T-helper 1 cell treated with Interleukin-12 subunit alpha and Interleukin-12 subunit beta and Interleukin-4 antibody, amounts not matched to agents 30 μg/mL and 1 μg/mL, for 36 hours (primary cell): Measurements from ENCODE around the gene PDLIM7.

ENCODE experiments used
- H3K27ac Mint-ChIP-seq: one replicate; pipeline ENCODE4 v1.8.0; 2021; ENCODE audit warnings: mild to moderate bottlenecking, mixed read lengths
- H3K27me3 Mint-ChIP-seq: one replicate; pipeline ENCODE4 v1.8.0; 2021; ENCODE audit warnings: low read depth, mixed read lengths
- H3K36me3 Mint-ChIP-seq: one replicate; pipeline ENCODE4 v1.8.0; 2021; ENCODE audit warnings: low read depth, mixed read lengths
- H3K4me1 Mint-ChIP-seq: one replicate; pipeline ENCODE4 v1.8.0; 2021; ENCODE audit warnings: low read depth, mixed read lengths
- H3K4me3 Mint-ChIP-seq: one replicate; pipeline ENCODE4 v1.8.0; 2021; ENCODE audit warnings: mild to moderate bottlenecking, moderate library complexity, mixed read lengths
- H3K9me3 Mint-ChIP-seq: one replicate; pipeline ENCODE4 v1.8.0; 2021; ENCODE audit warnings: mixed read lengths

Gene PDLIM7

GRCh38 chr5:177483042-177483441, 14.4 kb downstream of the PDLIM7 start:
- Mint-ChIP-seq H3K27ac (no peak overlapping the region), H3K27me3 (no peaks in the 10 kb centered on the region), H3K4me3 (no peak overlapping the region), H3K36me3 (peaks cover 7% of the 10 kb centered on the region), H3K4me1 (peaks cover 15% of the 10 kb centered on the region), H3K9me3 (no peaks in the 10 kb centered on the region)

GRCh38 chr5:177482359-177482795, 15.0 kb downstream of the PDLIM7 start:
- H3K36me3 Mint-ChIP-seq, result peaks cover 5% of the 10 kb centered on the region
- H3K4me1 Mint-ChIP-seq, result peaks cover 15% of the 10 kb centered on the region
- no peaks in the 10 kb centered on the region for H3K27me3 Mint-ChIP-seq
- H3K9me3 Mint-ChIP-seq, result no peaks in the 10 kb centered on the region
- no peak overlapping the region for H3K4me3 Mint-ChIP-seq
- no peak overlapping the region for H3K27ac Mint-ChIP-seq

GRCh38 chr5:177479774-177480173, 17.6 kb downstream of the PDLIM7 start:
- Mint-ChIP-seq H3K9me3 (no peaks in the 10 kb centered on the region), H3K27ac (peak overlapping the region; percentile 88), H3K27me3 (no peaks in the 10 kb centered on the region), H3K36me3 (peaks cover 5% of the 10 kb centered on the region), H3K4me3 (no peak overlapping the region), H3K4me1 (peaks cover 27% of the 10 kb centered on the region)

DNA sequence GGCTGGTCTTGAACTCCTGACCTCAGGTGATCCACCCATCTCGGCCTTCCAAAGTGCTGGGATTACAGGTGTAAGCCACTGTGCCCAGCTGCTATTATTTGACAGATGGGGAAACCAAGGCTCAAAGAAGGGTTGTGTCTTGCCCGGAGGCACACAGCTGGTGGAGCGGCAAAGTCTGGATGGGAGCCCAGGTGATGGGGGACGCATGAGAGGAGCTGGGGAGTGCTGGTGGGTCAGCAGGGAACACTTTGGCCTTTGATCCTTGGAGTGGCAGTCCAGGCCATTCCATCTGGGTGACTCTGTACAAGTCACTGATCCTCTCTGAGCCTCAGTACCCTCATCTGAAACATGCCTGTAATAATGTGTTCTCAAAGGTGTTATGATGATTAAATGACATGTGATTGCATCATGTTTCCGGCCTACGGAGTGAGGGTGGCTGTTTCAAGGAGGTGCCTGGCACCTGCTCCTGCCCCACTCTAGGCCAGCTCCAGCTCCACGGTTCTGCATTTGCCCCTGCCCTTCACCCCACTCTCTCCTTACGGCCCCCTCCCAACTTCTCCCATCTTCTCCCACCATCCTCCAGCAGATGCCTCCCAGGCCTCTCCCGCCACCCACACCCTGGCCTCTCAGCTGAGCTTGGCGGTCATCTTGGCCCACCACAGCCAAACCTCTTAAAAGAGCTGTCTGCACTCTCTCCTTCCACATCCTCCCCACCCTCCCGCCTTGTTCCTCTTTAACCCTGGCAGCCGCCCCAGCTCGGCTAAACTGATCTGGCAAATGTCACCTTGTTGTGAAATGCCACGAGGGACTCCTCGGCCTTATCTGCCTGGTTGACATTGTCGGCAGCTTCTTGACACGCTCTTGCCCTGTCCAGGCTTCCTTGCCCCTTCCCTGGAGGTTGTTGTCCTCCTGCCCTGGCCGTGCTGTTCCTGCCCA, 18.4 kb downstream of the PDLIM7 start:
- Mint-ChIP-seq H3K4me1 (peaks cover 30% of the 10 kb centered on the region), H3K27me3 (peaks cover 8% of the 10 kb centered on the region)

GRCh38 chr5:177477701-177478477, 19.5 kb downstream of the PDLIM7 start:
- no peak overlapping the region for H3K4me3 Mint-ChIP-seq
- H3K36me3 Mint-ChIP-seq, result peaks cover 5% of the 10 kb centered on the region
- H3K4me1 Mint-ChIP-seq, result peaks cover 32% of the 10 kb centered on the region
- H3K27me3 Mint-ChIP-seq, result peaks cover 11% of the 10 kb centered on the region
- no peaks in the 10 kb centered on the region for H3K9me3 Mint-ChIP-seq
- H3K27ac Mint-ChIP-seq, result peak overlapping the region; percentile 26

More for the DNA sequence above, 18.4 kb downstream of the PDLIM7 start:
- Mint-ChIP-seq H3K9me3 (no peaks in the 10 kb centered on the region), H3K4me3 (no peak overlapping the region), H3K27ac (peak overlapping the region; percentile 88), H3K36me3 (peaks cover 5% of the 10 kb centered on the region)

- H3K27me3 Mint-ChIP-seq, result peaks cover 11% of the 10 kb centered on the region
- H3K9me3 Mint-ChIP-seq, result no peaks in the 10 kb centered on the region
- no peak overlapping the region for H3K27ac Mint-ChIP-seq
- H3K36me3 Mint-ChIP-seq, result peaks cover 5% of the 10 kb centered on the region
- no peak overlapping the region for H3K4me3 Mint-ChIP-seq
- H3K4me1 Mint-ChIP-seq, result peaks cover 32% of the 10 kb centered on the region
These were observed 20.7 kb downstream of the PDLIM7 start for GRCh38 chr5:177476531-177477233.

DNA sequence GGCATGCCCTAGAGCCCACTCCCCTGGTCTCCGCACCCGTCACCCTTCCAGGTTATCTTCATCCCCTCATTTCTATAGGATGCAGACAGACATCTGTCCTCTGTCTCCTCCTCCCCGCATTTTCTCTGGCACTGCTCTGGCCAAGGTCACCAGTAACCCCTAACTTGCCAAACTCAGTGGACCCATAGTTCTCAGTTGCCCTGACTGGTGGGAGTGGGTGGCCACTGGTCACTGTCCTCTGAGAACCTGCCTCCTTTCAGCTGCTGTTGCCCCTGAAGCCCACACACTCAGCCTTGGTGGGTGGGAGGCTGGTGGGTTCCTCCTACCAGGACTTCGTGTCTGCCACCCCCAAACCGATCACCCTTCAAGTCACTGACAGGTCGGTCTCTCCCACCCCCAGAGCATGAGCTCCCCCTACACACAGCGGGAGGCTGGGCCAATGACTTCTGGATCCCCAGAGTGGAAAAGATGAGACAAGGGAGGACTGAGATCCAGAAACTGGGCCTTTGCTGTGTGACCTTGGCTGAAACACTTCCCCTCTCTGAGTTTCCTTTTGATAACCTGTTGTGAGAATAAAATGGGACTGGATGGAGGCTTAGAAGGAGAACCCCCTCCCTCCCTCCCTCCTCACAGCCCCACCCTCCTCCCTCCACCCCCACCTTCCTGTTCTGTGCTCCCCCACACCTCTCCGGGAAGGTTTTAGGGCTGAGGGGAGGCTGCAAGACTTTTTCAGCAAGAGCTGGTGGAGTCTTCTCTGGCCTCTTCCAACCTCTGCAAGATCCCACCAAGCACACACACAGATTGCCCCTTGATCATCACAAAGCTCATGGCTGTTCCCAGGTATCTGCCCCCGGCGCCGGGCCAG, 21.6 kb downstream of the PDLIM7 start:
- Mint-ChIP-seq H3K27ac (peak overlapping the region; percentile 43), H3K4me1 (peaks cover 35% of the 10 kb centered on the region)

GRCh38 chr5:177474846-177475562, 22.4 kb downstream of the PDLIM7 start:
- H3K36me3 Mint-ChIP-seq, result peaks cover 5% of the 10 kb centered on the region

More for the DNA sequence above, 21.6 kb downstream of the PDLIM7 start:
- Mint-ChIP-seq H3K4me3 (no peak overlapping the region), H3K36me3 (peaks cover 5% of the 10 kb centered on the region), H3K27me3 (peaks cover 11% of the 10 kb centered on the region), H3K9me3 (no peaks in the 10 kb centered on the region)

GRCh38 chr5:177474002-177474476, 23.4 kb downstream of the PDLIM7 start:
- Mint-ChIP-seq H3K36me3 (peaks cover 3% of the 10 kb centered on the region), H3K4me1 (peaks cover 25% of the 10 kb centered on the region), H3K4me3 (peak overlapping the region; percentile 84), H3K27me3 (peaks cover 11% of the 10 kb centered on the region), H3K27ac (no peak overlapping the region), H3K9me3 (no peaks in the 10 kb centered on the region)

More at GRCh38 chr5:177474846-177475562, 22.4 kb downstream of the PDLIM7 start:
- Mint-ChIP-seq H3K27me3 (peaks cover 11% of the 10 kb centered on the region), H3K4me3 (peak overlapping the region; percentile 84), H3K9me3 (no peaks in the 10 kb centered on the region), H3K27ac (no peak overlapping the region), H3K4me1 (peaks cover 34% of the 10 kb centered on the region)

DNA sequence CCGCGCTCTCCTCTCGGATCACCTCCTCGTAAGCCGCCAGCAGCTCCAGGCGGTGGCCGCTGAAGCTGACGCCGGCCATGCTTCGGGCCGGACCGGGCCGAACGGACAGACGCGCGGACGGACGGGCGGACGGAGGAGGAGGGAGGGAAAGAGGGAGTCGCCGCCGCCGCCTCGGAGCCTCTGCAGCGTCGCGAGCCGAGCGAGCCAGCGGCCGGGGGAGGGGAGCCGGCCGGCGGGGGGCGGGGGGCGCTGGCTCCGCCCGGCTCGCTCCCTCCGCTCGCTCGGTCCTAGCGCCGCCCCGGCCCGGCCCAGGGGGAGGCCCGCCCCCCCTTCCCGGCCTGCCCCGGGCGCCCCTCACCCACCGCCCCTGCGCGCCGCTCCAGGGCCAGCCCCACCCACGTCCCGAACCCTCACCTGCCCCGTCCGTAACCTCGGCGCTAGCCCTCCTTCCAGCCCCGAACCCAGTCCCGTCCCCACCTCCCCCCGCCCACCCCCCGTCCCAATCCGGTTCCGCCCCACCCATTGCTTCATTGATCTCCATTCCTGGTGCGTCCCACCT, 23.9 kb downstream of the PDLIM7 start, which contains the start of gene DBN1:
DBN1 (minus strand) TSS at position 192 of the 559 bp plus-strand sequence; CDS start at position 79, 113 bp downstream.
- H3K36me3 Mint-ChIP-seq, result no peaks in the 10 kb centered on the region
- H3K4me3 Mint-ChIP-seq, result peak within 1 kb of the TSS; percentile 84
- H3K27me3 Mint-ChIP-seq, result peaks cover 11% of the 10 kb centered on the region
- H3K27ac Mint-ChIP-seq, result no peak within 1 kb of the TSS
- H3K9me3 Mint-ChIP-seq, result no peaks in the 10 kb centered on the region
- peaks cover 20% of the 10 kb centered on the region for H3K4me1 Mint-ChIP-seq

- H3K4me1 Mint-ChIP-seq, result peaks cover 20% of the 10 kb centered on the region
- peak overlapping the region; percentile 25 for H3K4me3 Mint-ChIP-seq
- H3K9me3 Mint-ChIP-seq, result no peaks in the 10 kb centered on the region
- no peaks in the 10 kb centered on the region for H3K36me3 Mint-ChIP-seq
- no peak overlapping the region for H3K27ac Mint-ChIP-seq
- peaks cover 11% of the 10 kb centered on the region for H3K27me3 Mint-ChIP-seq
These were observed 24.7 kb downstream of the PDLIM7 start for GRCh38 chr5:177472460-177473442.
